IMR-90 (cell line): ENCODE results near the gene LETM1. TPM values are rescaled to one million over a fixed set of nuclear protein-coding genes. Genes with fewer than 3 reads are reported as not detected.

Experiments used
- ATAC-seq: fragments of 200-7000 bp; cut with Tn5 transposase; 2 replicates; pipeline ENCODE4 v1.9.1; 2020; ENCODE audit warnings: low read depth, mild to moderate bottlenecking, moderate library complexity
- BruUV-seq: library from RNA; stranded (reverse); fragments of 400-500 nt; replicated peaks from 2 replicates; lab custom pipeline; 2021; lab: Mats Ljungman, UMichigan
- CTCF ChIA-PET: fragments of 300-600 bp; formaldehyde crosslinking; extraction: SDS; loops from one replicate; lab custom pipeline; 2021; ENCODE audit warnings: antibody characterized with exemption; lab: Yijun Ruan, JAX
- POLR2A ChIA-PET: fragments of 300-600 bp; sonication (Branson Sonifier 250); formaldehyde crosslinking; loops from one replicate; lab custom pipeline; 2022; ENCODE audit warnings: antibody characterized with exemption; ENCODE audit not compliant: unreplicated experiment; lab: Charles Lee
- DNase-seq: peaks from one replicate; pipeline ENCODE4 v3.0.0; 2013
- H2AFZ ChIP-seq: replicated peaks from 2 replicates; pipeline ENCODE3; 2013; ENCODE audit warnings: low read length, mild to moderate bottlenecking; ENCODE audit not compliant: poor library complexity
- H2AK5ac ChIP-seq: 2 replicates; pipeline ENCODE4 v1.6.1; 2013; ENCODE audit warnings: low read depth, low read length, inconsistent platforms
- H2AK9ac ChIP-seq: replicated peaks from 2 replicates; pipeline ENCODE3; 2013; ENCODE audit warnings: mild to moderate bottlenecking, low read depth, low read length, moderate library complexity; ENCODE audit not compliant: poor library complexity
- H2BK120ac ChIP-seq: 2 replicates; pipeline ENCODE4 v1.6.1; 2013; ENCODE audit warnings: low read depth, low read length, inconsistent platforms
- H2BK15ac ChIP-seq: 3 replicates; pipeline ENCODE4 v1.6.1; 2013; ENCODE audit warnings: low read depth, low read length, inconsistent platforms
- H2BK20ac ChIP-seq: 2 replicates; pipeline ENCODE4 v1.6.1; 2013; ENCODE audit warnings: low read depth, mild to moderate bottlenecking, inconsistent platforms, low read length, moderate library complexity
- H2BK5ac ChIP-seq: 2 replicates; pipeline ENCODE4 v1.6.1; 2013; ENCODE audit warnings: mild to moderate bottlenecking, low read depth, low read length, inconsistent platforms; ENCODE audit not compliant: poor library complexity, severe bottlenecking
- H3K14ac ChIP-seq: replicated peaks from 2 replicates; pipeline ENCODE4 v1.6.1; 2013; ENCODE audit warnings: low read depth, low read length, inconsistent platforms
- H3K18ac ChIP-seq: 2 replicates; pipeline ENCODE4 v1.6.1; 2013; ENCODE audit warnings: low read depth, low read length, control low read depth
- H3K23ac ChIP-seq: 2 replicates; pipeline ENCODE4 v1.6.1; 2013; ENCODE audit warnings: low read depth, low read length, inconsistent platforms
- H3K27ac ChIP-seq: 2 replicates; pipeline ENCODE4 v1.5.1; 2013; ENCODE audit warnings: mild to moderate bottlenecking, control low read depth, low read length; ENCODE audit not compliant: insufficient read depth
- H3K27me3 ChIP-seq: 2 replicates; pipeline ENCODE4 v1.6.1; 2013; ENCODE audit warnings: low read length; ENCODE audit not compliant: control insufficient read depth, insufficient read depth
- H3K36me3 ChIP-seq: 2 replicates; pipeline ENCODE4 v1.6.1; 2013; ENCODE audit warnings: low read length, mixed read lengths; ENCODE audit not compliant: control insufficient read depth, insufficient read depth
- H3K4ac ChIP-seq: 2 replicates; pipeline ENCODE4 v1.6.1; 2013; ENCODE audit warnings: low read depth, low read length, inconsistent platforms
- H3K4me1 ChIP-seq: 2 replicates; pipeline ENCODE4 v1.6.1; 2013; ENCODE audit warnings: low read length, mixed read lengths; ENCODE audit not compliant: control insufficient read depth, insufficient read depth
- H3K4me2 ChIP-seq: 2 replicates; pipeline ENCODE4 v1.6.1; 2013; ENCODE audit warnings: low read depth, mild to moderate bottlenecking, control low read depth, low read length, moderate library complexity
- H3K4me3 ChIP-seq: 2 replicates; pipeline ENCODE4 v1.5.1; 2013; ENCODE audit warnings: low read depth, mild to moderate bottlenecking, control low read depth, low read length, moderate library complexity; ENCODE audit not compliant: insufficient read depth
- H3K56ac ChIP-seq: 2 replicates; pipeline ENCODE4 v1.6.1; 2013; ENCODE audit warnings: low read length, inconsistent platforms; ENCODE audit not compliant: insufficient read depth; ENCODE audit errors: extremely low read depth
- H3K79me1 ChIP-seq, 2 experiments: 2 replicates each; pipeline ENCODE4 v1.6.1; 2013; ENCODE audit warnings: low read length in 2 of 2, inconsistent platforms in 1 of 2, low read depth in 1 of 2
- H3K9ac ChIP-seq: 2 replicates; pipeline ENCODE4 v1.6.1; 2013; ENCODE audit warnings: low read depth, low read length, control low read depth
- H3K9me1 ChIP-seq: 2 replicates; pipeline ENCODE4 v1.6.1; 2013; ENCODE audit warnings: low read length, inconsistent platforms; ENCODE audit not compliant: insufficient read depth
- H3K9me3 ChIP-seq: 2 replicates; pipeline ENCODE4 v1.6.1; 2013; ENCODE audit warnings: low read length; ENCODE audit not compliant: control insufficient read depth, insufficient read depth
- H4K20me1 ChIP-seq: 2 replicates; pipeline ENCODE4 v1.6.1; 2013; ENCODE audit warnings: low read length, inconsistent platforms; ENCODE audit not compliant: insufficient read depth
- H4K5ac ChIP-seq: 2 replicates; pipeline ENCODE4 v1.6.1; 2013; ENCODE audit warnings: mild to moderate bottlenecking, low read depth, low read length, control low read depth
- H4K8ac ChIP-seq, 2 experiments: 2 replicates each; pipeline ENCODE4 v1.6.1; 2013; ENCODE audit warnings: low read depth in 2 of 2, low read length in 2 of 2, control low read depth in 1 of 2, inconsistent platforms in 1 of 2
- H4K91ac ChIP-seq: 2 replicates; pipeline ENCODE4 v1.6.1; 2013; ENCODE audit warnings: low read depth, low read length, inconsistent platforms; ENCODE audit not compliant: insufficient read depth
- BHLHE40 ChIP-seq: fragments of 150-350 bp; IDR thresholded peaks from 2 replicates; pipeline ENCODE4 v1.6.1; 2016; ENCODE audit warnings: mild to moderate bottlenecking, low read depth, low read length
- CEBPB ChIP-seq: IDR thresholded peaks from 2 replicates; pipeline ENCODE4 v1.6.1; 2012; ENCODE audit warnings: low read depth, low read length, improper control_type of control experiment
- CHD1 ChIP-seq: IDR thresholded peaks from 2 replicates; pipeline ENCODE4 v1.6.1; 2012; ENCODE audit warnings: low read depth, low read length, improper control_type of control experiment
- CTCF ChIP-seq: conservative IDR thresholded peaks from 2 replicates; pipeline ENCODE4 v1.5.1; 2012; ENCODE audit warnings: mild to moderate bottlenecking, low read depth, low read length, improper control_type of control experiment
- ELK1 ChIP-seq: fragments of 150-350 bp; IDR thresholded peaks from 2 replicates; pipeline ENCODE4 v1.6.1; 2016; ENCODE audit warnings: low read depth, mild to moderate bottlenecking, low read length, moderate library complexity, borderline replicate concordance
- FOS ChIP-seq: fragments of 150-350 bp; IDR thresholded peaks from 2 replicates; pipeline ENCODE4 v1.6.1; 2016; ENCODE audit warnings: low read depth, low read length
- MAFK ChIP-seq: IDR thresholded peaks from 2 replicates; pipeline ENCODE4 v1.6.1; 2012; ENCODE audit warnings: low read depth, low read length, improper control_type of control experiment
- MAZ ChIP-seq: IDR thresholded peaks from 2 replicates; pipeline ENCODE4 v1.6.1; 2012; ENCODE audit warnings: low read depth, mild to moderate bottlenecking, low read length, improper control_type of control experiment, moderate library complexity, borderline replicate concordance
- MXI1 ChIP-seq: IDR thresholded peaks from 2 replicates; pipeline ENCODE4 v1.6.1; 2012; ENCODE audit warnings: low read depth, mild to moderate bottlenecking, low read length, moderate library complexity, borderline replicate concordance
- NFE2L2 ChIP-seq: fragments of 150-350 bp; IDR thresholded peaks from 2 replicates; pipeline ENCODE4 v1.6.1; 2016; ENCODE audit warnings: low read depth, mild to moderate bottlenecking, low read length
- POLR2A ChIP-seq: IDR thresholded peaks from 2 replicates; pipeline ENCODE4 v1.6.1; 2012; ENCODE audit warnings: mild to moderate bottlenecking, low read depth, low read length
- RAD21 ChIP-seq: IDR thresholded peaks from 2 replicates; pipeline ENCODE4 v1.6.1; 2012; ENCODE audit warnings: low read length, improper control_type of control experiment
- RCOR1 ChIP-seq: IDR thresholded peaks from 2 replicates; pipeline ENCODE4 v1.6.1; 2012; ENCODE audit warnings: mild to moderate bottlenecking, low read length, improper control_type of control experiment; ENCODE audit not compliant: insufficient replicate concordance
- RFX5 ChIP-seq: IDR thresholded peaks from 2 replicates; pipeline ENCODE4 v1.8.0; 2012; ENCODE audit warnings: low read depth, mild to moderate bottlenecking, low read length, moderate library complexity
- SMC3 ChIP-seq: fragments of 150-350 bp; IDR thresholded peaks from 2 replicates; pipeline ENCODE4 v1.6.1; 2016; ENCODE audit warnings: low read depth, mild to moderate bottlenecking, antibody characterized with exemption, low read length, moderate library complexity
- WGBS, 2 experiments: methylation state at CpG; one replicate each; pipeline versions ENCODE4 v1.1.5 to v1.1.7; 2013; ENCODE audit warnings: missing lambda C conversion rate in 2 of 2; ENCODE audit not compliant: insufficient read length in 1 of 2; ENCODE audit errors: extremely low coverage in 2 of 2; 5-methylcytosine and 5-hydroxymethylcytosine counted together
- dilution Hi-C: fragments of 300-500 bp; cut with HindIII; formaldehyde crosslinking; loops from one replicate; pipeline ENCODE4 v1.14.3; 2018; ENCODE audit warnings: low sequenced_read_pairs; ENCODE audit not compliant: unreplicated experiment
- in situ Hi-C: fragments of 300-500 bp; cut with MboI; formaldehyde crosslinking; loops from 3 replicates; pipeline ENCODE4 v1.14.3; 2019; ENCODE audit warnings: low sequenced_read_pairs, inconsistent platforms, mixed read lengths
- intact Hi-C: fragments of 100-400 bp; cut with micrococcal nuclease; formaldehyde crosslinking; loops from 2 replicates; pipeline ENCODE4 v1.10.0; 2022
- polyA plus RNA-seq, 3 experiments: library from polyadenylated mRNA; depleted of rRNA; stranded (reverse); fragments of >200 nt; gene quantifications; 2 replicates each; pipeline ENCODE4 v1.2.3, GENCODE V29; 2012; ENCODE audit warnings: low replicate concordance in 1 of 3
- total RNA-seq: library from RNA; depleted of rRNA; stranded (reverse); fragments of >200 nt; gene quantifications from 2 replicates; pipeline ENCODE4 v1.2.3, GENCODE V29; 2012
- TF ChIP-seq, protein P1 (sequence below): fragments of 150-350 bp; IDR thresholded peaks from 2 replicates; pipeline ENCODE4 v1.6.1; 2017; ENCODE audit warnings: mild to moderate bottlenecking, antibody characterized with exemption, low read length, low read depth

LETM1 gene
- total and polyA plus RNA-seq, 2 of the 4 experiments (the other 2 are of a cell fraction) = 25.0 to 49.3 TPM

GRCh38 chr4:1830642-1831228 is 25.2 kb downstream of the LETM1 start:
- POLR2A ChIA-PET = no interaction called here
- Histone ChIP-seq H3K4me2 (no peak overlapping the region), H4K8ac (no peak overlapping the region), H3K4me3 (no peak overlapping the region), H3K36me3 (peaks cover 52% of the 10 kb centered on the region), H3K79me1 (peaks cover 4 to 5% of the 10 kb centered on the region in 2 experiments; a peak in 2 of 4 replicates), H4K5ac (no peak overlapping the region), H3K9me3 (no peaks in the 10 kb centered on the region), H3K18ac (no peak overlapping the region), H3K27ac (no peak overlapping the region), H3K4ac (no peak overlapping the region), H3K9me1 (no peaks in the 10 kb centered on the region), H2AK5ac (no peak overlapping the region), H2BK20ac (no peak overlapping the region), H2AFZ (no peak overlapping the region), H3K27me3 (no peaks in the 10 kb centered on the region), H2BK15ac (no peak overlapping the region), H2AK9ac (no peak overlapping the region), H3K14ac (no peak overlapping the region), H2BK120ac (no peak overlapping the region), H4K20me1 (no peaks in the 10 kb centered on the region; the same call in 1 of the 2 replicates), H3K9ac (no peak overlapping the region), H3K4me1 (peaks cover 3% of the 10 kb centered on the region; the same call in 1 of the 2 replicates), H3K56ac (no peak overlapping the region), H3K23ac (no peak overlapping the region), H4K91ac (no peak overlapping the region), H2BK5ac (no peak overlapping the region)
- DNase-seq (no peak), ATAC-seq (no peak)
- dilution Hi-C loops (no loop called here), in situ Hi-C loops (no loop called here), intact Hi-C loops (no loop called here)
- TF ChIP-seq RFX5 = no peak
- TF ChIP-seq MXI1 = no peak
- TF ChIP-seq RCOR1 = no peak
- TF ChIP-seq CHD1 = no peak
- no peak for TF ChIP-seq ELK1
- no peak for TF ChIP-seq RAD21
- TF ChIP-seq POLR2A = no peak
- TF ChIP-seq FOS = no peak
- TF ChIP-seq CEBPB = no peak
- TF ChIP-seq NFE2L2 = no peak
- no peak for TF ChIP-seq SMC3
- TF ChIP-seq MAFK = no peak
- no peak for TF ChIP-seq BHLHE40
- no peak for TF ChIP-seq MAZ
- TF ChIP-seq CTCF = no peak
- TF ChIP-seq, protein P1, sequence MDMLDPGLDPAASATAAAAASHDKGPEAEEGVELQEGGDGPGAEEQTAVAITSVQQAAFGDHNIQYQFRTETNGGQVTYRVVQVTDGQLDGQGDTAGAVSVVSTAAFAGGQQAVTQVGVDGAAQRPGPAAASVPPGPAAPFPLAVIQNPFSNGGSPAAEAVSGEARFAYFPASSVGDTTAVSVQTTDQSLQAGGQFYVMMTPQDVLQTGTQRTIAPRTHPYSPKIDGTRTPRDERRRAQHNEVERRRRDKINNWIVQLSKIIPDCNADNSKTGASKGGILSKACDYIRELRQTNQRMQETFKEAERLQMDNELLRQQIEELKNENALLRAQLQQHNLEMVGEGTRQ = no peak
- WGBS, 2 experiments = 100% methylated on average over 2 of the region's 8 CpGs; no CpG with 5 or more reads in 1 of the 2 experiments
- no TSS peak for BruUV-seq
- CTCF ChIA-PET = no interaction called here
